Hair follicle dermal papilla cell (primary cell): ENCODE results near the gene DNMT3B. TPM values are rescaled to one million over a fixed set of nuclear protein-coding genes. Genes with fewer than 3 reads are reported as not detected.

Experiments
- total RNA-seq: library from RNA; depleted of rRNA; stranded (reverse); fragments of >200 nt; gene quantifications from 2 replicates; pipeline ENCODE4 v1.2.3, GENCODE V29; 2012

The DNMT3B gene
- total RNA-seq, result 1.7 and 1.8 TPM in 2 replicates

DNA sequence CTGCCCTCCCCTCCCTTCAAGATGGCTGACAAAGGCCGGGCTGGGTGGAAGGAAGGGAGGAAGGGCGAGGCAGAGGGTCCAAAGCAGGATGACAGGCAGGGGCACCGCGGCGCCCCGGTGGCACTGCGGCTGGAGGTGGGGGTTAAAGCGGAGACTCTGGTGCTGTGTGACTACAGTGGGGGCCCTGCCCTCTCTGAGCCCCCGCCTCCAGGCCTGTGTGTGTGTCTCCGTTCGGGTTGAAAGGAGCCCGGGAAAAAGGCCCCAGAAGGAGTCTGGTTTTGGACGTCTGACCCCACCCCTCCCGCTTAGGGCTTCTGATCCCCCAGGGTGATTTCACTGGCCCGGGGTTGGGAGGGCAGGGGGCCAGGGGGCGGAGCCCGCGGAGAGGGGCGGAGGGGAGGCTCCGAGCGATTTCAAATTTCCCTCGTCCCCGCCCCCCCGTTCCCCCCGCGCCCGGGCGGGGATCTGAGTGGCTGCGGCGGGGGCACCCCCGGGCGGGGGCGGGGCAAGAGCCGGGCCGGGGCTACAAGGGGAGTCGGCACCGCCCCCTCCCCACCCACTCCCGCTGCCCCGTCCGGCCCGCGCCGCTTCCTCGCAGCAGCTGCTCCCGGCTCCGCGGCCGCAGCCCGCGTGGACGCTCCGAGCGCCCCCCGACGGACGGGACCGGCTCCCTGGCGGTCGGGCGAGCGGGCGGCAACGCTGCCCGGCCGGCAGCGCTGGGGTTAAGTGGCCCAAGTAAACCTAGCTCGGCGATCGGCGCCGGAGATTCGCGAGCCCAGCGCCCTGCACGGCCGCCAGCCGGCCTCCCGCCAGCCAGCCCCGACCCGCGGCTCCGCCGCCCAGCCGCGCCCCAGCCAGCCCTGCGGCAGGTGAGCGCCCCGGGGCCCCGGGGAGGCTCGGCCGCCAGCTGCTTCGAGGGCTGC, at the start of gene DNMT3B:
Gene DNMT3B (plus strand): TSS at position 555 of the 923 bp plus-strand sequence. CDS start 17,939 bp downstream, outside the sequence.

DNA sequence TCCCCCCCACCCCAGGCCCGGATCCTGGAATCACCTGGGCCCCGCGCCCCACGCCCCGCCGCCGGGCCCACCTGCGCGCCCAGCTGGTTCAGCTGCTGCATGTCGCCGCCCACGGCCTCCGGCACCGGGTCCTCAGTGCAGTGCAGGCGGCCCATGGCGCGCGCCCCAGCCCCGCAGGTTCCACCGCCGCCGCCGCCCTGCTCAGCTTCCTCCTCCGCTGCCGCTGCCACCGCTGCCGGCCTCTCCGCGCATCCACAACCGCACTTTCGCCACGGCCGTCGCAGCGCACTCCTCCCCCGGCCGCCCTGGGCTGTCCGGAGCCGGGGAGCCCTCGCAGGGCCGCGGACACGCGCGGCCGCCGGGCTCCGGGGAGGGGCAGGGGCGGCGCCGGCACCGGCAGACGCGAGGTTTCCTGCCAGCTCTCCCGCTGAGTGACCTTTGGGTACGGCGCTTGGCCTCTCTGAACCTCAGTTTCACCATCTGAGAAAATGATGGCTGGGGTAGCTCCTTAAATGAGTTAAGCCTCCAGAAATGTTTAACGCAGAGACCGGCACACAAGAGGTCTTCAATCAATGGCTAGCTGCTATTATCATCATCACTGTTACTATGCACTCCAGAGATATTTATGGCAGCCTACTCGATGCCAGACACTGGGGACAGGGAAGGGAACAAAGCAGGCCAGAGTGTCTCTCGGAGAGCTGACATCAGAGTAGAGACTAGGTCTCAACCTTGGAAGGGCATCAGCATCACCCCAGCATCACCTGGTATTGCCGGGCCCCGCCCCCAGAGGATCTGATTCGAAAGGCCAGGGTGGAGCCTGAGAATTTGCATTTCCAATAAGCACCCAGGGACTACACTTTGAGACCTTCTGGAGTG, 18.7 kb upstream of the DNMT3B start, which contains the start of gene COMMD7:
Gene COMMD7 (minus strand): TSS at position 231 of the 876 bp plus-strand sequence. CDS start 76 bp downstream, at position 155.

Other genes with a start within 250 kb of the DNMT3B start
- 3.4 and 3.6 TPM in 2 replicates for gene NOL4L, start 177.1 kb upstream of the DNMT3B start, total RNA-seq
- gene C20orf203, start 88.4 kb upstream of the DNMT3B start, total RNA-seq, result not detected in 2 replicates
- 26.8 and 29.4 TPM in 2 replicates for gene COMMD7, start 18.9 kb upstream of the DNMT3B start, total RNA-seq
- 80.1 and 83.9 TPM in 2 replicates for gene MAPRE1, start 57.6 kb downstream of the DNMT3B start, total RNA-seq
- gene EFCAB8, start 96.5 kb downstream of the DNMT3B start, total RNA-seq, result under 0.01 TPM in 1 of 2 replicates, not detected in the other
- not detected in 2 replicates for gene SUN5, start 242.0 kb downstream of the DNMT3B start, total RNA-seq
- not detected in 2 replicates for gene BPIFB2, start 245.3 kb downstream of the DNMT3B start, total RNA-seq